OCI-LY7 (cell line): Measurements from ENCODE around the gene FAM185A.
"Not testable (repeated sequence)": the region's sequence is repeated elsewhere in the genome, so short reads cannot be mapped to it uniquely, and the experiment has no call there.

ENCODE experiments used
- EZH2phosphoT487 ChIP-seq: fragments of 200-600 bp; sonication (generic); IDR thresholded peaks from 2 replicates; pipeline ENCODE4 v1.6.1; 2018; ENCODE audit warnings: low read depth, borderline replicate concordance, mild to moderate bottlenecking, mixed run types, antibody characterized with exemption, low read length, moderate library complexity, mixed read lengths
- TF ChIP-seq, protein P1 (sequence below): fragments of 200-600 bp; sonication (generic); conservative IDR thresholded peaks from 2 replicates; pipeline ENCODE4 v1.5.1; 2014; ENCODE audit warnings: mild to moderate bottlenecking, antibody characterized with exemption, low read length, moderate library complexity, mixed read lengths

DNA sequence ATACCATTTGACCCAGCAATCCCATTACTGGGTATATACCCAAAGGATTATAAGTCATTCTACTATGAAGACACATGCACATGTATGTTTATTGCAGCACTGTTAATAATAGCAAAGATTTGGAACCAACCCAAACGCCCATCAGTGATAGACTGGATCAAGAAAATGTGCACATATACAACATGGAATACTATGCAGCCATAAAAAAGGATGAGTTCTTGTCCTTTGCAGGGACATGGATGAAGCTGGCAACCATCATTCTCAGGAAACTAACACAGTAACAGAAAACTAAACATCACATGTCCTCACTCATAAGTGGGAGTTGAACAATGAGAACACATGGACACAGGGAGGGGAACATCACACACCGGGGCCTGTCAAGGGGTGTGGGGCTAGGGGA is 19.1 kb upstream of the FAM185A start:
- TF ChIP-seq, protein P1, sequence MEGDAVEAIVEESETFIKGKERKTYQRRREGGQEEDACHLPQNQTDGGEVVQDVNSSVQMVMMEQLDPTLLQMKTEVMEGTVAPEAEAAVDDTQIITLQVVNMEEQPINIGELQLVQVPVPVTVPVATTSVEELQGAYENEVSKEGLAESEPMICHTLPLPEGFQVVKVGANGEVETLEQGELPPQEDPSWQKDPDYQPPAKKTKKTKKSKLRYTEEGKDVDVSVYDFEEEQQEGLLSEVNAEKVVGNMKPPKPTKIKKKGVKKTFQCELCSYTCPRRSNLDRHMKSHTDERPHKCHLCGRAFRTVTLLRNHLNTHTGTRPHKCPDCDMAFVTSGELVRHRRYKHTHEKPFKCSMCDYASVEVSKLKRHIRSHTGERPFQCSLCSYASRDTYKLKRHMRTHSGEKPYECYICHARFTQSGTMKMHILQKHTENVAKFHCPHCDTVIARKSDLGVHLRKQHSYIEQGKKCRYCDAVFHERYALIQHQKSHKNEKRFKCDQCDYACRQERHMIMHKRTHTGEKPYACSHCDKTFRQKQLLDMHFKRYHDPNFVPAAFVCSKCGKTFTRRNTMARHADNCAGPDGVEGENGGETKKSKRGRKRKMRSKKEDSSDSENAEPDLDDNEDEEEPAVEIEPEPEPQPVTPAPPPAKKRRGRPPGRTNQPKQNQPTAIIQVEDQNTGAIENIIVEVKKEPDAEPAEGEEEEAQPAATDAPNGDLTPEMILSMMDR, result not testable (repeated sequence)
- not testable (repeated sequence) for TF ChIP-seq EZH2phosphoT487
